Measurements from ENCODE around the gene TMEFF2.

TMEFF2 gene

GRCh38 chr2:192070099-192070498 is 124.6 kb downstream of the TMEFF2 start:
- no peak overlapping the region for H3K27ac ChIP-seq
- no peak for TF ChIP-seq CTCF (conservative IDR thresholded peaks at IDR 0.05; ENCODE audit: low read depth)
- ChIA-PET POLR2A (ENCODE audit: low non-redundant PET) (no interaction called here), CTCF (no interaction called here)
- no peak for DNase-seq (ENCODE audit: low spot score)

- H3K27ac ChIP-seq = no peak overlapping the region
- no peak for DNase-seq (ENCODE audit: low spot score)
- no peak for TF ChIP-seq CTCF (conservative IDR thresholded peaks at IDR 0.05; ENCODE audit: low read depth)
- ChIA-PET POLR2A (ENCODE audit: low non-redundant PET) (no interaction called here), CTCF (interaction anchor here (0.7 kb wide), 1 partner anchor 100 kb away, joined by 3 read pairs; no protein-coding TSS in a partner anchor)
These were observed 125.3 kb downstream of the TMEFF2 start for GRCh38 chr2:192069417-192069816.

- CTCF ChIA-PET = interaction anchor here (0.7 kb wide), 1 partner anchor 100 kb away, joined by 3 read pairs; no protein-coding TSS in a partner anchor
- no peak overlapping the region for H3K27ac ChIP-seq
- no peak for TF ChIP-seq CTCF (conservative IDR thresholded peaks at IDR 0.05; ENCODE audit: low read depth)
- POLR2A ChIA-PET (ENCODE audit: low non-redundant PET) = no interaction called here
- DNase-seq (ENCODE audit: low spot score) = no peak
These were observed 125.8 kb downstream of the TMEFF2 start for GRCh38 chr2:192068966-192069365.

GRCh38 chr2:192067631-192068030 is 127.1 kb downstream of the TMEFF2 start:
- H3K27ac ChIP-seq = no peak overlapping the region
- TF ChIP-seq CTCF (conservative IDR thresholded peaks at IDR 0.05; ENCODE audit: low read depth) = no peak
- CTCF ChIA-PET = no interaction called here
- DNase-seq (ENCODE audit: low spot score) = no peak
- POLR2A ChIA-PET (ENCODE audit: low non-redundant PET) = no interaction called here

GRCh38 chr2:192064459-192064858 is 130.3 kb downstream of the TMEFF2 start:
- POLR2A ChIA-PET (ENCODE audit: low non-redundant PET) = no interaction called here
- no peak for TF ChIP-seq CTCF (conservative IDR thresholded peaks at IDR 0.05; ENCODE audit: low read depth)
- no peak overlapping the region for H3K27ac ChIP-seq
- CTCF ChIA-PET = interaction anchor here (0.6 kb wide), 2 partner anchors 26 to 84 kb away, joined by 4 to 6 read pairs; no protein-coding TSS in a partner anchor
- no peak for DNase-seq (ENCODE audit: low spot score)

- no peak for DNase-seq (ENCODE audit: low spot score)
- no peak overlapping the region for H3K27ac ChIP-seq
- CTCF ChIA-PET = no interaction called here
- POLR2A ChIA-PET (ENCODE audit: low non-redundant PET) = no interaction called here
- no peak for TF ChIP-seq CTCF (conservative IDR thresholded peaks at IDR 0.05; ENCODE audit: low read depth)
These were observed 134.6 kb downstream of the TMEFF2 start for GRCh38 chr2:192060161-192060560.

- no peak for DNase-seq (ENCODE audit: low spot score)
- H3K27ac ChIP-seq = no peak overlapping the region
- ChIA-PET POLR2A (ENCODE audit: low non-redundant PET) (no interaction called here), CTCF (no interaction called here)
- TF ChIP-seq CTCF (conservative IDR thresholded peaks at IDR 0.05; ENCODE audit: low read depth) = no peak
These were observed 135.5 kb downstream of the TMEFF2 start for GRCh38 chr2:192059266-192059665.

Data from RWPE1 (cell line).